ENCODE measurements around the gene LRFN3.
"Not testable (repeated sequence)": the region's sequence is repeated elsewhere in the genome, so short reads cannot be mapped to it uniquely, and the experiment has no call there.

The LRFN3 gene

GRCh38 chr19:35935911-35936737 is at the start of gene LRFN3:
LRFN3 (plus strand) TSS chr19:35936374; CDS start chr19:35939426, 3,052 bp downstream.
- H3K9me3 ChIP-seq (ENCODE audit: low read length) = peaks cover 2% of the 10 kb centered on the region
- peaks cover 15% of the 10 kb centered on the region for H3K36me3 ChIP-seq (ENCODE audit: insufficient read depth, low read length)
- no peaks in the 10 kb centered on the region for H3K27me3 ChIP-seq (ENCODE audit: insufficient read depth, low read length)
- H3K4me3 ChIP-seq (ENCODE audit: low read length) = peak within 1 kb of the TSS; percentile 76
- H2AFZ ChIP-seq (ENCODE audit: low read depth, low read length) = peak within 1 kb of the TSS; percentile 96
- H3K4me1 ChIP-seq (ENCODE audit: insufficient read depth, low read length) = peaks cover 29% of the 10 kb centered on the region

GRCh38 chr19:35887197-35887596 is 49.0 kb upstream of the LRFN3 start:
- no peaks in the 10 kb centered on the region for H3K9me3 ChIP-seq (ENCODE audit: low read length)
- no peak overlapping the region for H3K4me3 ChIP-seq (ENCODE audit: low read length)
- no peaks in the 10 kb centered on the region for H3K4me1 ChIP-seq (ENCODE audit: insufficient read depth, low read length)
- no peaks in the 10 kb centered on the region for H3K27me3 ChIP-seq (ENCODE audit: insufficient read depth, low read length)
- no peak overlapping the region for H2AFZ ChIP-seq (ENCODE audit: low read depth, low read length)
- H3K36me3 ChIP-seq (ENCODE audit: insufficient read depth, low read length) = peaks cover 15% of the 10 kb centered on the region

GRCh38 chr19:35888398-35888797 is 47.8 kb upstream of the LRFN3 start:
- Histone ChIP-seq H3K4me1 (ENCODE audit: insufficient read depth, low read length) (no peaks in the 10 kb centered on the region), H2AFZ (ENCODE audit: low read depth, low read length) (no peak overlapping the region), H3K4me3 (ENCODE audit: low read length) (no peak overlapping the region), H3K36me3 (ENCODE audit: insufficient read depth, low read length) (peaks cover 15% of the 10 kb centered on the region), H3K9me3 (ENCODE audit: low read length) (no peaks in the 10 kb centered on the region), H3K27me3 (ENCODE audit: insufficient read depth, low read length) (no peaks in the 10 kb centered on the region)

DNA sequence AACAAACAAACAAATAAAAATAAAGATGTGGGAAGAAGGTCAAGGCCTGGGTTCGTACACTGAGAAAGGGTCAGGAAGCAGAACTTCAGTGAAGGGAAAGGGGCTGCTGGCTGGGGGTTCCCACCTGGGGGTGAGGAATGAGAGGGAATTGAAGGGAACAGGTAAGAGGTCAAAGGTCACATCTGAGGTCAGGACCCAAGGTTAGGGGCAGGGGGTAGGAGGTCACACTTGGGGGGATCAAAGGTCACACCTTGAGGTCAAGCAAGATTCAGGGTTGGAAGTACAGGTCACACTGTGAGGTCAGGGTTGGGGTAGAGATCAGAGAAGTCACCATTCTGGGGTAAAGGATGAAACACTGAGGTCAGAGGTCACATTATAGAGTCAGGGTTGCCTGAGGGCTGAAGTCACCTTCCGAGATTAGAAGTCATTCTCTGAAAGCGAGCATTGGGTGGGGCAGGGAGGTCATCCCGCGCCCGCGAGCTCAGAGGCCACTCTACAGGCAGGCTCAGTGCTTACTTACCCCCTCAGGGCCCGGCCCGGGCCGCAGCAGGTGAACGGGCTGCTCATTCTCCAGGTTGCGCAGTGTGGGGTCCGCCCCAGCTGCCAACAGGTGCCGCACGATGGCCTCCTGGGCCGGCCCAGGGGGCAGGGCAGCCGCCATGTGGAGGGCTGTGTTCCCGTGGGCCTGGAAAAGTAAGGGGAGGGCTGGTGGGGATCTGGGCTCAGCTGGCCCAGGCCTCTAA is 46.6 kb upstream of the LRFN3 start:
- Histone ChIP-seq H2AFZ (ENCODE audit: low read depth, low read length) (no peak overlapping the region), H3K9me3 (ENCODE audit: low read length) (no peaks in the 10 kb centered on the region), H3K27me3 (ENCODE audit: insufficient read depth, low read length) (no peaks in the 10 kb centered on the region), H3K36me3 (ENCODE audit: insufficient read depth, low read length) (peaks cover 15% of the 10 kb centered on the region), H3K4me1 (ENCODE audit: insufficient read depth, low read length) (no peaks in the 10 kb centered on the region), H3K4me3 (ENCODE audit: low read length) (no peak overlapping the region)

- Histone ChIP-seq H3K36me3 (ENCODE audit: insufficient read depth, low read length) (peaks cover 17% of the 10 kb centered on the region), H3K4me1 (ENCODE audit: insufficient read depth, low read length) (no peaks in the 10 kb centered on the region), H2AFZ (ENCODE audit: low read depth, low read length) (no peak overlapping the region), H3K4me3 (ENCODE audit: low read length) (no peak overlapping the region), H3K27me3 (ENCODE audit: insufficient read depth, low read length) (no peaks in the 10 kb centered on the region), H3K9me3 (ENCODE audit: low read length) (no peaks in the 10 kb centered on the region)
These were observed 46.0 kb upstream of the LRFN3 start for GRCh38 chr19:35890113-35890650.

DNA sequence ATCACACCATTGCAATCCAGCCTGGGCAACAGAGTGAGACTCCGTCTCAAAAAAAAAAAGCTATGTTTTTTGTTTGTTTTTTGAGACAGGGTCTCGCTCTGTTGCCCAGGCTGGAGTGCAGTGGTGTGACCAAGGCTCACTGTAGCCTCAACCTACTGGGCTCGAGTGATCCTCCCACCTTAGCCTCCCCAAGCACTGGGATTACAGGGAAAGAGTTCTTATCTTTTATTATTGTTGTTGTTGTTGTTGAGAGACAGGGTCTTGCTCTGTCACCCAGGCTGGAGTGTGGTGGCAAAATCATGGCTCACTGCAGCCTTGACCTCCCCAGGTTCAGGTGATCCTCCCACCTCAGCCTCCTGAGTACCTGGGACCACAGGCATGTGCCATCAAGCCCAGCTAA is 44.4 kb upstream of the LRFN3 start:
- H3K27me3 ChIP-seq (ENCODE audit: insufficient read depth, low read length); H3K9me3 ChIP-seq (ENCODE audit: low read length); H3K4me3 ChIP-seq (ENCODE audit: low read length); H3K4me1 ChIP-seq (ENCODE audit: insufficient read depth, low read length); H2AFZ ChIP-seq (ENCODE audit: low read depth, low read length): not testable (repeated sequence)
- H3K36me3 ChIP-seq (ENCODE audit: insufficient read depth, low read length) = peaks cover 24% of the 10 kb centered on the region

- Histone ChIP-seq H3K4me1 (ENCODE audit: insufficient read depth, low read length) (peaks cover 5% of the 10 kb centered on the region), H3K27me3 (ENCODE audit: insufficient read depth, low read length) (no peaks in the 10 kb centered on the region), H3K9me3 (ENCODE audit: low read length) (no peaks in the 10 kb centered on the region), H3K4me3 (ENCODE audit: low read length) (no peak overlapping the region), H2AFZ (ENCODE audit: low read depth, low read length) (no peak overlapping the region), H3K36me3 (ENCODE audit: insufficient read depth, low read length) (peaks cover 17% of the 10 kb centered on the region)
These were observed 41.8 kb upstream of the LRFN3 start for GRCh38 chr19:35894342-35894741.

DNA sequence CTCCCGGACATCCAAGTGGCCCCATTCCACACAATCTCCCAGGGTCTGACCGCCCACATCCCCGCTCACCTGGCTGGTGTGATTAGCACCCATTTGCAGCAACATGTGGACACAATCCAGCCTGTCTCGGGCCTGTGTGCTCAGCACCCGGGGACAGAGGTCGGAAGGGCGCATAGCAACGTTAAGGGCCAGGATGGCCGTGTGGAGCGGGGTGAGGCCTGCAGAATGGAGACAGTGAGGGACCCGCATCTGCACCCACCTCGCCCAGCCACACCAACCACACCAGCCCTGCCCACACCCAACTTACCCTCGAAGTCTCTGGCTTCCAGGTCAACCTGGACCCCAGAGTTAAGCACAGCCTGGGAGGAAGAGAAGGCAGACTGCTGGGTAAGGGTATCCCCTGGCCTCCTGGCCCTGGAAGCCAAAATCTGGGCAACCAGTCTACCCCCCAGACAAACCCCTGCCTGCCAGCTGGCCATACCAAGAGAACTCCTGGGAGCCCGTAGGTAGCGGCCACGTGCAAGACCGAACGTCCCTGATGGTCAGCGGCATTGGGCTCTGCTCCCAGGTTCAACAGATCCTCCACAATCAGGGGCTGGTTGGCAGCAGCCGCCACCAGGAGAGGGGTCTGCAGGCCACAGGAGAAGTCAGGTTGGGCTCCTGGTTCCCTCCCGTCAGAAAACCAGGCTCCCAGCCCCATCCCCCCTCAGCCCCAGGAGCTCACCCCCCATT is 40.1 kb upstream of the LRFN3 start:
- H3K4me1 ChIP-seq (ENCODE audit: insufficient read depth, low read length) = peaks cover 9% of the 10 kb centered on the region
- H3K9me3 ChIP-seq (ENCODE audit: low read length) = no peaks in the 10 kb centered on the region
- no peak overlapping the region for H2AFZ ChIP-seq (ENCODE audit: low read depth, low read length)
- no peaks in the 10 kb centered on the region for H3K27me3 ChIP-seq (ENCODE audit: insufficient read depth, low read length)
- H3K4me3 ChIP-seq (ENCODE audit: low read length) = no peak overlapping the region
- H3K36me3 ChIP-seq (ENCODE audit: insufficient read depth, low read length) = peaks cover 9% of the 10 kb centered on the region

- Histone ChIP-seq H3K9me3 (ENCODE audit: low read length) (no peaks in the 10 kb centered on the region), H2AFZ (ENCODE audit: low read depth, low read length) (no peak overlapping the region), H3K27me3 (ENCODE audit: insufficient read depth, low read length) (peaks cover 2% of the 10 kb centered on the region), H3K4me3 (ENCODE audit: low read length) (no peak overlapping the region), H3K36me3 (ENCODE audit: insufficient read depth, low read length) (peaks cover 9% of the 10 kb centered on the region), H3K4me1 (ENCODE audit: insufficient read depth, low read length) (peaks cover 12% of the 10 kb centered on the region)
These were observed 39.5 kb upstream of the LRFN3 start for GRCh38 chr19:35896643-35897040.

GRCh38 chr19:35897706-35898451 is 38.3 kb upstream of the LRFN3 start:
- peaks cover 9% of the 10 kb centered on the region for H3K36me3 ChIP-seq (ENCODE audit: insufficient read depth, low read length)

DNA sequence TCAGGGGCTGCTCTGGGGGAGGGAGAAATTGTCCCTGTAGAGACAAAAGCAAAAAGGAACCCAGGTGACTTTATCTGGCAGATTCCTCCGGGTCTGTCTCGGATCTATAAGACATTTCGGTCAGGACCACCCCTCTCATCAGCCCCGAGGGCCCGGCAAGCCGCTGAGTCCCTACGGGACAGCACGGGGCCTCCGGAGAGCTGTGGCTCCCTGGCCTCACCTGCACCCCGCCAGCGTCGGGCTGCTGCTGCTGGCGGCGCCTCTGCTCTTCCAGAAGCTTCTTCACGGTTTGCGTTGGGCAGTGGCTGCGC is 37.7 kb upstream of the LRFN3 start:
- no peaks in the 10 kb centered on the region for H3K9me3 ChIP-seq (ENCODE audit: low read length)
- H3K4me1 ChIP-seq (ENCODE audit: insufficient read depth, low read length) = peaks cover 12% of the 10 kb centered on the region
- H3K4me3 ChIP-seq (ENCODE audit: low read length) = peak overlapping the region; percentile 63
- H2AFZ ChIP-seq (ENCODE audit: low read depth, low read length) = no peak overlapping the region
- peaks cover 20% of the 10 kb centered on the region for H3K27me3 ChIP-seq (ENCODE audit: insufficient read depth, low read length)
- H3K36me3 ChIP-seq (ENCODE audit: insufficient read depth, low read length) = peaks cover 9% of the 10 kb centered on the region

More at GRCh38 chr19:35897706-35898451, 38.3 kb upstream of the LRFN3 start:
- no peak overlapping the region for H3K4me3 ChIP-seq (ENCODE audit: low read length)
- no peak overlapping the region for H2AFZ ChIP-seq (ENCODE audit: low read depth, low read length)
- peaks cover 14% of the 10 kb centered on the region for H3K27me3 ChIP-seq (ENCODE audit: insufficient read depth, low read length)
- peaks cover 12% of the 10 kb centered on the region for H3K4me1 ChIP-seq (ENCODE audit: insufficient read depth, low read length)
- no peaks in the 10 kb centered on the region for H3K9me3 ChIP-seq (ENCODE audit: low read length)

GRCh38 chr19:35899547-35900214 is 36.5 kb upstream of the LRFN3 start:
- peak overlapping the region; percentile 63 for H3K4me3 ChIP-seq (ENCODE audit: low read length)
- H2AFZ ChIP-seq (ENCODE audit: low read depth, low read length) = peak overlapping the region; percentile 87
- H3K36me3 ChIP-seq (ENCODE audit: insufficient read depth, low read length) = peaks cover 9% of the 10 kb centered on the region
- H3K4me1 ChIP-seq (ENCODE audit: insufficient read depth, low read length) = peaks cover 12% of the 10 kb centered on the region
- no peaks in the 10 kb centered on the region for H3K9me3 ChIP-seq (ENCODE audit: low read length)
- peaks cover 25% of the 10 kb centered on the region for H3K27me3 ChIP-seq (ENCODE audit: insufficient read depth, low read length)

Measured in neuron (in vitro differentiated cells).